HepG2 (cell line): ENCODE measurements around the gene DDI2.
A peak's percentile ranks its signal among the peaks of the same experiment; 100 is the strongest.

Experiments used
- BHLHE40 ChIP-seq: IDR thresholded peaks from 2 replicates; pipeline ENCODE4 v1.6.1; 2011; ENCODE audit warnings: low read length, improper control_type of control experiment
- GTF2F1 ChIP-seq: fragments of 150-350 bp; IDR thresholded peaks from 2 replicates; pipeline ENCODE4 v1.6.1; 2014; ENCODE audit warnings: low read length
- ISX ChIP-seq: sonication (generic); formaldehyde crosslinking; conservative IDR thresholded peaks from 2 replicates; pipeline ENCODE4 v1.5.0; 2020; ENCODE audit warnings: missing genetic modification reagents
- KLF12 ChIP-seq: sonication (generic); formaldehyde crosslinking; IDR thresholded peaks from 2 replicates; pipeline ENCODE4 v1.4.0; 2020; ENCODE audit warnings: missing genetic modification reagents, borderline replicate concordance
- POLR2A ChIP-seq, 2 experiments: IDR thresholded peaks; 2 replicates each; pipeline ENCODE4 v1.6.1; 2011; ENCODE audit warnings: low read depth in 2 of 2, low read length in 2 of 2, mild to moderate bottlenecking in 1 of 2, moderate library complexity in 1 of 2; ENCODE audit not compliant: insufficient read depth in 1 of 2
- TCF12 ChIP-seq, 2 experiments: fragments of 450-650 bp in 1 of 2; sonication (generic) in 1 of 2; formaldehyde crosslinking in 1 of 2; IDR thresholded peaks; 2 replicates each; pipeline versions ENCODE4 v1.6.1 to v1.8.0; 2017 to 2022; ENCODE audit warnings: antibody characterized with exemption in 1 of 2, mild to moderate bottlenecking in 1 of 2, missing genetic modification reagents in 1 of 2, moderate library complexity in 1 of 2
- TF ChIP-seq, protein P1 (sequence below): sonication (generic); formaldehyde crosslinking; IDR thresholded peaks from 2 replicates; pipeline ENCODE4 v1.5.0; 2020; ENCODE audit warnings: mild to moderate bottlenecking, missing genetic modification reagents, moderate library complexity
- TF ChIP-seq, protein P2 (sequence below): sonication (generic); formaldehyde crosslinking; conservative IDR thresholded peaks from 2 replicates; pipeline ENCODE4 v1.4.0; 2020; ENCODE audit warnings: missing genetic modification reagents
- TF ChIP-seq, protein P3 (sequence below): IDR thresholded peaks from 2 replicates; pipeline ENCODE4 v1.6.1; 2016; ENCODE audit warnings: low read depth, borderline replicate concordance
- TF ChIP-seq, protein P4 (sequence below): sonication (generic); formaldehyde crosslinking; IDR thresholded peaks from 2 replicates; pipeline ENCODE4 v1.4.0; 2020; ENCODE audit warnings: missing genetic modification reagents, mild to moderate bottlenecking, borderline replicate concordance

DNA sequence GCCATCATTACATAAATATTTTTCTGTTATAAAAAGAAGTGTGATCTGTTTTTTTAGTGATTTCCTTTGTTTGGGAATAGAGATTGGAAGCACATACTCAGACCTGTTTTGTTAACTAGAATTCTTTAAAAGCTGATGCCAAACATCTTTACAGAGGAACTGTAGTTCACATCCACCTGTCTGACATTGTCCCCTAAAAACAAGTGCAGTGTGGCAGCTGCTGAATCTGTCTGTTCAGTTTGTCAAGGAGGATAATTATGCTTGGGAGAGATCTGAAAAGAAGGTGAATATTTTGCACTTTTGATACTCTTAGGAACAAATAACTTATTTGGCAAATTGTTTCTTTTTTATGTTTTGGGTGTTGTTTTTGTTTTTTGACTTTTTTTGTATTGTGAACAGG lies 46.0 kb upstream of the DDI2 start:
- TF ChIP-seq BHLHE40: no peak
- TF ChIP-seq, protein P1, sequence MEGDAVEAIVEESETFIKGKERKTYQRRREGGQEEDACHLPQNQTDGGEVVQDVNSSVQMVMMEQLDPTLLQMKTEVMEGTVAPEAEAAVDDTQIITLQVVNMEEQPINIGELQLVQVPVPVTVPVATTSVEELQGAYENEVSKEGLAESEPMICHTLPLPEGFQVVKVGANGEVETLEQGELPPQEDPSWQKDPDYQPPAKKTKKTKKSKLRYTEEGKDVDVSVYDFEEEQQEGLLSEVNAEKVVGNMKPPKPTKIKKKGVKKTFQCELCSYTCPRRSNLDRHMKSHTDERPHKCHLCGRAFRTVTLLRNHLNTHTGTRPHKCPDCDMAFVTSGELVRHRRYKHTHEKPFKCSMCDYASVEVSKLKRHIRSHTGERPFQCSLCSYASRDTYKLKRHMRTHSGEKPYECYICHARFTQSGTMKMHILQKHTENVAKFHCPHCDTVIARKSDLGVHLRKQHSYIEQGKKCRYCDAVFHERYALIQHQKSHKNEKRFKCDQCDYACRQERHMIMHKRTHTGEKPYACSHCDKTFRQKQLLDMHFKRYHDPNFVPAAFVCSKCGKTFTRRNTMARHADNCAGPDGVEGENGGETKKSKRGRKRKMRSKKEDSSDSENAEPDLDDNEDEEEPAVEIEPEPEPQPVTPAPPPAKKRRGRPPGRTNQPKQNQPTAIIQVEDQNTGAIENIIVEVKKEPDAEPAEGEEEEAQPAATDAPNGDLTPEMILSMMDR: no peak
- no peak for TF ChIP-seq ISX (CRISPR knock-in tag)
- TF ChIP-seq, protein P2, sequence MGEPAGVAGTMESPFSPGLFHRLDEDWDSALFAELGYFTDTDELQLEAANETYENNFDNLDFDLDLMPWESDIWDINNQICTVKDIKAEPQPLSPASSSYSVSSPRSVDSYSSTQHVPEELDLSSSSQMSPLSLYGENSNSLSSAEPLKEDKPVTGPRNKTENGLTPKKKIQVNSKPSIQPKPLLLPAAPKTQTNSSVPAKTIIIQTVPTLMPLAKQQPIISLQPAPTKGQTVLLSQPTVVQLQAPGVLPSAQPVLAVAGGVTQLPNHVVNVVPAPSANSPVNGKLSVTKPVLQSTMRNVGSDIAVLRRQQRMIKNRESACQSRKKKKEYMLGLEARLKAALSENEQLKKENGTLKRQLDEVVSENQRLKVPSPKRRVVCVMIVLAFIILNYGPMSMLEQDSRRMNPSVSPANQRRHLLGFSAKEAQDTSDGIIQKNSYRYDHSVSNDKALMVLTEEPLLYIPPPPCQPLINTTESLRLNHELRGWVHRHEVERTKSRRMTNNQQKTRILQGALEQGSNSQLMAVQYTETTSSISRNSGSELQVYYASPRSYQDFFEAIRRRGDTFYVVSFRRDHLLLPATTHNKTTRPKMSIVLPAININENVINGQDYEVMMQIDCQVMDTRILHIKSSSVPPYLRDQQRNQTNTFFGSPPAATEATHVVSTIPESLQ: no peak
- TF ChIP-seq TCF12 (IDR thresholded peaks at IDR 0.05): no peak
- TF ChIP-seq TCF12 (CRISPR knock-in tag; IDR thresholded peaks at IDR 0.05): no peak
- TF ChIP-seq KLF12 (CRISPR knock-in tag): no peak
- TF ChIP-seq, protein P3, sequence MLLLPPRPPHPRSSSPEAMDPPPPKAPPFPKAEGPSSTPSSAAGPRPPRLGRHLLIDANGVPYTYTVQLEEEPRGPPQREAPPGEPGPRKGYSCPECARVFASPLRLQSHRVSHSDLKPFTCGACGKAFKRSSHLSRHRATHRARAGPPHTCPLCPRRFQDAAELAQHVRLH (CRISPR knock-in tag): no peak
- TF ChIP-seq GTF2F1: no peak
- TF ChIP-seq, protein P4, sequence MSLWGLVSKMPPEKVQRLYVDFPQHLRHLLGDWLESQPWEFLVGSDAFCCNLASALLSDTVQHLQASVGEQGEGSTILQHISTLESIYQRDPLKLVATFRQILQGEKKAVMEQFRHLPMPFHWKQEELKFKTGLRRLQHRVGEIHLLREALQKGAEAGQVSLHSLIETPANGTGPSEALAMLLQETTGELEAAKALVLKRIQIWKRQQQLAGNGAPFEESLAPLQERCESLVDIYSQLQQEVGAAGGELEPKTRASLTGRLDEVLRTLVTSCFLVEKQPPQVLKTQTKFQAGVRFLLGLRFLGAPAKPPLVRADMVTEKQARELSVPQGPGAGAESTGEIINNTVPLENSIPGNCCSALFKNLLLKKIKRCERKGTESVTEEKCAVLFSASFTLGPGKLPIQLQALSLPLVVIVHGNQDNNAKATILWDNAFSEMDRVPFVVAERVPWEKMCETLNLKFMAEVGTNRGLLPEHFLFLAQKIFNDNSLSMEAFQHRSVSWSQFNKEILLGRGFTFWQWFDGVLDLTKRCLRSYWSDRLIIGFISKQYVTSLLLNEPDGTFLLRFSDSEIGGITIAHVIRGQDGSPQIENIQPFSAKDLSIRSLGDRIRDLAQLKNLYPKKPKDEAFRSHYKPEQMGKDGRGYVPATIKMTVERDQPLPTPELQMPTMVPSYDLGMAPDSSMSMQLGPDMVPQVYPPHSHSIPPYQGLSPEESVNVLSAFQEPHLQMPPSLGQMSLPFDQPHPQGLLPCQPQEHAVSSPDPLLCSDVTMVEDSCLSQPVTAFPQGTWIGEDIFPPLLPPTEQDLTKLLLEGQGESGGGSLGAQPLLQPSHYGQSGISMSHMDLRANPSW (CRISPR knock-in tag): no peak
- TF ChIP-seq POLR2A (IDR thresholded peaks at IDR 0.05; ENCODE audit: insufficient read depth in 1 of 2, low read depth in 2 of 2, low read length in 2 of 2): peak in 1 of 2 experiments; percentile 5; a peak in 1 of 4 replicates
